Activated CD4-positive, alpha-beta T cell treated with anti-CD3 and anti-CD28 coated beads, Interleukin-2, amount 10 ng/mL, durations not matched to agents 24 days and 14 days (primary cell): ENCODE data around the gene GPN1. TPM values are rescaled to one million over a fixed set of nuclear protein-coding genes. Genes with fewer than 3 reads are reported as not detected.
A peak's percentile ranks its signal among the peaks of the same experiment; 100 is the strongest.
"Not testable (repeated sequence)": the region's sequence is repeated elsewhere in the genome, so short reads cannot be mapped to it uniquely, and the experiment has no call there.

Source experiments
- DNase-seq: peaks from one replicate; pipeline ENCODE4 v3.0.0; 2022
- H3K27ac Mint-ChIP-seq: one replicate; pipeline ENCODE4 v1.8.0; 2022; ENCODE audit warnings: mild to moderate bottlenecking, mixed read lengths
- H3K27me3 Mint-ChIP-seq: one replicate; pipeline ENCODE4 v1.8.0; 2022; ENCODE audit warnings: mixed read lengths
- H3K36me3 Mint-ChIP-seq: one replicate; pipeline ENCODE4 v1.8.0; 2022; ENCODE audit warnings: low read depth, mild to moderate bottlenecking, mixed read lengths
- H3K4me1 Mint-ChIP-seq: one replicate; pipeline ENCODE4 v1.8.0; 2021; ENCODE audit warnings: mixed read lengths
- H3K4me3 Mint-ChIP-seq: one replicate; pipeline ENCODE4 v1.8.0; 2022; ENCODE audit warnings: mild to moderate bottlenecking, moderate library complexity, mixed read lengths
- H3K9me3 Mint-ChIP-seq: one replicate; pipeline ENCODE4 v1.8.0; 2021; ENCODE audit warnings: mixed read lengths
- intact Hi-C: fragments of 100-400 bp; cut with micrococcal nuclease; formaldehyde crosslinking; loops from one replicate; pipeline ENCODE4 v1.15.1; 2023
- total RNA-seq: library from RNA; stranded (reverse); gene quantifications from 2 replicates; pipeline ENCODE4 v1.2.3, GENCODE V29; 2022

Gene GPN1
- total RNA-seq = 51.0 and 55.4 TPM in 2 replicates

DNA sequence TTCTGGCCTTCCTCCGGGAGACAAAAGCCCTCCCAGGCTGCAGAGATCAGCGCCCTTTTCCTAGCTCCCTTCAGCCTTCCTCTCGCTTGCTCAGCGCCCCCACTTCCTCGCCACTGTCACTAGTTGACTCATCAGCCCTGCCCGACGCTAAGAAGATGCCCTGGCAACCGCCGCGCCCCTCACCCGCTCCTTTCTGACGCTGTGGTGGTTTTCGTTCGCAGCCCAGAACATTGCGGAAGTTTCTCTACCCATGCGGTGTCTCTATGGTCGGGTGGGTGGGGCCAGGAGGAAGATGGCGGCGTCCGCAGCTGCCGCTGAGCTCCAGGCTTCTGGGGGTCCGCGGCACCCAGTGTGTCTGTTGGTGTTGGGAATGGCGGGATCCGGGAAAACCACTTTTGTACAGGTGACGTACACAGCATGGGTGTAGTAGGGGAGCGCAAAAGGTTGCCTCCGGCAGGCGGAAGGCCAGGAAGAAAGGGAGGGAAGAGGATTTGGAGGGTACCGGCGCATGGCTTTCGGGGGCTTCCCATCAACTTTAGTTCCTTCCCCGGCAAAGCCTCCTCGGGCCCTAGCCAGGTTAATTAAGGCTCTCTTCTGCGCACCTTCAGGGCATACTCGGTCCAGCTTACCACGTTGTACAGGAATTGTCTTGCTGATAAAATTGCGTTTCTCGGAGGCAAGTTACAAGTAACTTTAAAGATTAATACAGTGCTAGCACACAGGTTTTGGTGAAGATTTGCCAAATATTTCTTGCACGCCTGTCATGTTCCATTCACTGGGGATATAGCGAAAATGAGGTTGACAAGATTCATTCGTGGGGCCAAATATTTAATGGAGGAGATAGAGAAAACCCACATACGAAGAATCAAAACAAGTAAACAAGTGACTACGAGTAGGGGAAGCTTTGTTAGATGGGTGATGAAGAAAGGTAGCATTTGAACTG is at the start of gene GPN1, which contains the start of gene CCDC121:
Gene GPN1, plus strand, starts transcription at position 284 of the 943 bp plus-strand sequence. Its CDS starts 9 bp downstream, at position 293.
Gene CCDC121, minus strand, starts transcription at position 246 of the 943 bp plus-strand sequence. CDS start 1,213 bp downstream, outside the sequence.
- intact Hi-C loops = loop anchor here (1.0 to 5.0 kb wide), 8 partner anchors 9 to 764 kb away; partner anchors contain the start of genes EIF2B4, FOSL2, GTF3C2 and IFT172
- Mint-ChIP-seq H3K4me3 (no peak within 1 kb of the TSS), H3K36me3 (peaks cover 43% of the 10 kb centered on the region), H3K27me3 (no peaks in the 10 kb centered on the region), H3K27ac (no peak within 1 kb of the TSS), H3K4me1 (peaks cover 25% of the 10 kb centered on the region), H3K9me3 (no peaks in the 10 kb centered on the region)
- DNase-seq = peak; percentile 98

- Mint-ChIP-seq H3K4me3 (peak overlapping the region; percentile 92), H3K27me3 (peaks cover 9% of the 10 kb centered on the region), H3K9me3 (peaks cover 12% of the 10 kb centered on the region), H3K36me3 (peaks cover 22% of the 10 kb centered on the region), H3K27ac (peak overlapping the region; percentile 55), H3K4me1 (peaks cover 34% of the 10 kb centered on the region)
- DNase-seq = peak; percentile 68
- intact Hi-C loops = loop anchor here (2.0 to 10.0 kb wide), 3 partner anchors 47 to 174 kb away; partner anchors contain the start of genes CCDC121, GPN1, PPM1G and SLC4A1AP
Measured at GRCh38 chr2:27581417-27582128, 47.3 kb upstream of the GPN1 start.

DNA sequence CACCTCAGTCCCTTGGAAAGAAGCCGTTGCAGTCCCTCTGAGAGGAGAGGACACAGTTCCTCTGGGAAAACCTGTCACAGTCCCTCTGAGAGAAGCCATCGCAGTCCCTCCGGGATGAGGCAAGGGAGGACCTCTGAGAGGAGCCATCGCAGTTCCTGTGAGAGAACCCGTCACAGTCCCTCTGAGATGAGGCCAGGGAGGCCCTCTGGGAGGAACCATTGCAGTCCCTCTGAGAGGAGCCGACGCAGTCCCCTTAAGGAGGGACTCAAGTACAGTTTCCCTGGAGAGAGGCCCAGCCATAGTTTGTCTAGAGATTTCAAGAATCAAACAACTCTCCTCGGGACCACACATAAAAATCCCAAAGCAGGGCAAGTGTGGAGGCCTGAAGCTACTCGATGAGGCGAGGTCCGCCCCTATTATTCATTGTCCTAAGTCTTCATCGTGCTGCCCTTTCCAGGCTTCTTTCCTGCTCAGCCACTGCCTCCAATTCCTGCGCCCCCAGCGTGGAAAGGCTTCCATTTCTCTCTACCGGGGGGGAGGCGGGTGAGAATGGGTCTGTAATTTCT is 46.6 kb upstream of the GPN1 start:
- DNase-seq = no peak
- Mint-ChIP-seq H3K4me1 (peaks cover 40% of the 10 kb centered on the region), H3K9me3 (peaks cover 15% of the 10 kb centered on the region), H3K4me3 (peak overlapping the region; percentile 92), H3K27ac (peak overlapping the region; percentile 88), H3K27me3 (peaks cover 9% of the 10 kb centered on the region), H3K36me3 (peaks cover 28% of the 10 kb centered on the region)
- intact Hi-C loops = loop anchor here (2.0 to 10.0 kb wide), 3 partner anchors 47 to 175 kb away; partner anchors contain the start of genes CCDC121, GPN1, PPM1G and SLC4A1AP

DNA sequence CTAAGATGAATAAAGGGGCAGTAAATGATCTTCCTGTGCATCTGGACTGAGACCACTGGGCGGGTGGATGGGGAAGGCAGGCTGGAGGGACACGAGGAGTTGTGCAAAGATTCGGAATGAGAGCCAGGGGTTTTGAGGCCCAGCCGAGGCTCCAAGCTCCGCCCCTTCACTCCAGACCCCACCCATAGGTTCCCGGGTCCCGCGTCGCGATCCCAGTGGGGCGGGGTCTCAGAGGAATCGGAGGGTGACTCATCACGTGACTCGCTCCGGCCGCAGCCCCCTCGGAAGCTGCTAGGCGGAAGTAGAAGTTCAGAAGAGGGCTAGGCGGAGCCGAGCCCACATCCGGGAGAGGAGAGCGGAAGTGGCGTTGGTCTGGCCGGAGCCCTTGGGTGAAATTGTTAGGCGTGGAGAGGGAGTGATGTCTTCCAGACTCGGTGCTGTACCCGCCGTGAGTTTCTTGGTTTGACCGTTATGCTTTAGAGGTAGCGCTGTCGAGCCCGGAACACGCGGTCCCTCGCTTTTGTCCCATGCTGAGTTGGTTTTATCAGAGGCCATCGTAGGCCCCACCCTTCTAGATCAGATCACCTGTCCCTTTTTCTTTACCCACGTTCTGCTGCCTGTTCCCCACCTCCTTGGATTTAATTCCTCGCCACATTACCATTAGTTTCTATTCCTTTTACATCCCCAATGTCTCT is 46.0 kb upstream of the GPN1 start, which contains the start of gene ZNF512:
Gene ZNF512, plus strand, starts transcription at position 348 of the 695 bp plus-strand sequence. Its CDS starts 71 bp downstream, at position 419.
- peaks cover 11% of the 10 kb centered on the region for H3K9me3 Mint-ChIP-seq
- peak; percentile 94 for DNase-seq
- peaks cover 43% of the 10 kb centered on the region for H3K4me1 Mint-ChIP-seq
- H3K27ac Mint-ChIP-seq = peak within 1 kb of the TSS; percentile 88
- intact Hi-C loops = loop anchor here (1.0 to 10.0 kb wide), 4 partner anchors 46 to 176 kb away; partner anchors contain the start of genes CCDC121, GPN1, IFT172 and PPM1G
- peak within 1 kb of the TSS; percentile 92 for H3K4me3 Mint-ChIP-seq
- peaks cover 31% of the 10 kb centered on the region for H3K36me3 Mint-ChIP-seq
- peaks cover 3% of the 10 kb centered on the region for H3K27me3 Mint-ChIP-seq

DNA sequence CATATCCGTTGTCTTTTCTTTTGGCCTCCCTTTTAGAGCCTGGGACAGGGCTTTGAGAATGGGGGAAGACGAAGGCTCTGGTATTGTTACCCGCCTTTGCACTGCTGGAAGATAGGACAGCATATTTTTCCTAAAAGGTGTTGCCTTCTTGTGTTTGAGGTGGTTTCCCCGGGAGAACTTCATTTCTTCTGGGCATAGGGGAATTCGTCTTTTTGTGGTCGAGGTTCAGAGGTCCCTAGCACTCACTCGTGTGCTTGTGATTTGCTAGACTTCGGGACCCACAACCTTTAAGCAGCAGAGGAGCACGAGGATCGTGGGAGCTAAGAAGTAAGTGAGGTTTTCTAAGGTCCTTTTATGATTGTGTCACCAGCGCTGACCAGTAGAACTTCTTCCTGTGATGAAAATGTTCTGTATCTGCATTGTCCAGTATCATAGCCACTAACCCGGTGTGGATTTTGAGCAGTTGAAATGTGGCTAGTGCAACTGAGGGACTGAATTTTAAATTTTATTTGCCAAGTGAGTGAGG is 45.4 kb upstream of the GPN1 start:
- H3K27ac Mint-ChIP-seq = peak overlapping the region; percentile 88
- intact Hi-C loops = loop anchor here (1.0 to 10.0 kb wide), 4 partner anchors 45 to 176 kb away; partner anchors contain the start of genes CCDC121, GPN1, IFT172 and PPM1G

GRCh38 chr2:27584597-27584996 is 44.3 kb upstream of the GPN1 start:
- Mint-ChIP-seq H3K27ac (peak overlapping the region; percentile 15), H3K4me3 (peak overlapping the region; percentile 92), H3K27me3 (no peaks in the 10 kb centered on the region), H3K36me3 (peaks cover 38% of the 10 kb centered on the region), H3K9me3 (peaks cover 10% of the 10 kb centered on the region), H3K4me1 (peaks cover 48% of the 10 kb centered on the region)
- intact Hi-C loops = loop anchor here (5.0 to 10.0 kb wide), 2 partner anchors 80 to 177 kb away; partner anchors contain the start of genes PPM1G, SLC4A1AP and SUPT7L
- no peak for DNase-seq

More for the DNA sequence above, 45.4 kb upstream of the GPN1 start:
- peaks cover 36% of the 10 kb centered on the region for H3K36me3 Mint-ChIP-seq
- peaks cover 10% of the 10 kb centered on the region for H3K9me3 Mint-ChIP-seq
- H3K4me1 Mint-ChIP-seq = peaks cover 46% of the 10 kb centered on the region
- DNase-seq = no peak
- H3K27me3 Mint-ChIP-seq = no peaks in the 10 kb centered on the region
- H3K4me3 Mint-ChIP-seq = peak overlapping the region; percentile 92

DNA sequence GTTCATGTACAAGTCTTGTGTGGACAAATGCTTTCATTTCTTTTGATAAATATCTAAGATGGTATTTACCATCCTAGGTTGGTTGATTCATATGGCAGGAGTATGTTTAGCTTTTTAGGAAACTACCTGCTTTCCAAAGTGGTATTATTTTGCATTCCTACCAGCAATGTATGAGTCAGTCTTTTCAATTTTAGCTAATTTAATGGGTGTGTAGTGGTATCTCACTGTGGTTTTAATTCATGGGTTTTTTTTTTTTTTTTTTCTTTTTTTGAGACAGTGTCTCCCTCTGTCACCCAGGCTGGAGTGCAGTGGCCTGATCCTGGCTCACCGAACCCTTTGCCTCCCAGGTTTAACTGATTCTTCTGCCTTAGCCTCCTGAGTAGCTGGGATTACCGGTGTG is 41.8 kb upstream of the GPN1 start:
- Mint-ChIP-seq H3K36me3 (peaks cover 54% of the 10 kb centered on the region), H3K27me3 (no peaks in the 10 kb centered on the region), H3K4me1 (peaks cover 53% of the 10 kb centered on the region), H3K9me3 (peaks cover 15% of the 10 kb centered on the region), H3K27ac (peak overlapping the region; percentile 79), H3K4me3 (peak overlapping the region; percentile 21)
- no peak for DNase-seq
- intact Hi-C loops = loop anchor here (10.0 kb wide), 1 partner anchor 78 kb away; the partner anchor contains the start of genes SLC4A1AP and SUPT7L

DNA sequence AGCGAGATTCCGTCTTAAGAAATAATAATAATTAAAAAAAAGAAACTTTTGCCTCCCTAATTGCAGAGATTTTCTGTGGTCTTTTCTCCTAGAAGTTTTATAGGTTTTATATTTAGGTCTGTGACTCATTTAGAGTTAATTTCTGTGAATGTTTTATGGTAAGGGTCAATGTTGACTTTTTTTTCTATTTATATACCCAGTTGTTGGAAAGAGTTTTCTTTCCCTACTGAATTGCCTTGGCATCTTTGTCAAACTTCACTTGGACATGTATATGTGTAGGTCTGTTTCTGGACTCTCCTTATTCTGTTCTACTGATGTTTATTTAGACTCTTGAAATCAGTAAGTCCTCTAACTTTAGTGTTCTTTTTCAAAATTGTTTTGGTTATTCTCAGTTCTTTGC is 40.5 kb upstream of the GPN1 start:
- H3K4me1 Mint-ChIP-seq = peaks cover 47% of the 10 kb centered on the region
- intact Hi-C loops = loop anchor here (10.0 kb wide), 1 partner anchor 76 kb away; the partner anchor contains the start of genes SLC4A1AP and SUPT7L
- no peak overlapping the region for H3K27ac Mint-ChIP-seq
- no peaks in the 10 kb centered on the region for H3K27me3 Mint-ChIP-seq
- peaks cover 58% of the 10 kb centered on the region for H3K36me3 Mint-ChIP-seq
- DNase-seq = no peak
- no peak overlapping the region for H3K4me3 Mint-ChIP-seq
- H3K9me3 Mint-ChIP-seq = peaks cover 12% of the 10 kb centered on the region

GRCh38 chr2:27591745-27592144 is 37.1 kb upstream of the GPN1 start:
- H3K27me3 Mint-ChIP-seq = no peaks in the 10 kb centered on the region
- H3K4me1 Mint-ChIP-seq = peaks cover 22% of the 10 kb centered on the region
- DNase-seq = no peak
- peaks cover 66% of the 10 kb centered on the region for H3K36me3 Mint-ChIP-seq
- no peak overlapping the region for H3K27ac Mint-ChIP-seq
- H3K9me3 Mint-ChIP-seq = peaks cover 10% of the 10 kb centered on the region
- H3K4me3 Mint-ChIP-seq = no peak overlapping the region
- intact Hi-C loops = no loop called here

GRCh38 chr2:27593240-27593639 is 35.6 kb upstream of the GPN1 start:
- no peak overlapping the region for H3K27ac Mint-ChIP-seq
- DNase-seq = no peak
- intact Hi-C loops = no loop called here
- H3K4me1 Mint-ChIP-seq = peaks cover 20% of the 10 kb centered on the region
- H3K27me3 Mint-ChIP-seq = no peaks in the 10 kb centered on the region
- H3K36me3 Mint-ChIP-seq = peaks cover 67% of the 10 kb centered on the region
- no peak overlapping the region for H3K4me3 Mint-ChIP-seq
- peaks cover 8% of the 10 kb centered on the region for H3K9me3 Mint-ChIP-seq

DNA sequence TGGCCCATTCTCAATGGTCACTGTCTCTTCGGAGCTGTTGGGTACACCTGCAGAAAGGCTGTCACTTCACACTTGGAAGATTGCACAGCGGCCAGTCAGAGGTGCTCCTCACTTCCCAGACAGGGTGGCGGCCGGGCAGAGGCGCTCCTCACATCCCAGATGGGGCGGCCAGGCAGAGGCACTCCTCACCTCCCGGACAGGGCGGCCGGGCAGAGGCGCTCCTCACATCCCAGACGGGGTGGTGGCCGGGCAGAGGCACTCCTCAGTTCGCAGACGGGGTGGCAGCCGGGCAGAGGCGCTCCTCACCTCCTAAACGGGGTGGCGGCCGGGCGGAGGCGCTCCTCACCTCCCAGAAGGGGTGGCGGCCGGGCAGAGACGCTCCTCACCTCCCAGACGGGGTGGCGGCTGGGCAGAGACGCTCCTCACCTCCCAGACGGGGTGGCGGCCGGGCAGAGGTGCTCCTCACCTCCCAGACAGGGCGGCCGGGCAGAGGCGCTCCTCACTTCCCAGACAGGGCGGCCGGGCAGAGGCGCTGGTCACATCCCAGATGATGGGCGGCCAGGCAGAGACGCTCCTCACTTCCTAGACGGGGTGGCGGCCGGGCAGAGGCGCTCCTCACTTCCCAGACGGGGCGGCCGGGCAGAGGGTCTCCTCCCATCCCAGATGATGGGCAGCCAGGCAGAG is 34.7 kb upstream of the GPN1 start:
- H3K27ac Mint-ChIP-seq, DNase-seq, H3K4me3 Mint-ChIP-seq, H3K27me3 Mint-ChIP-seq, intact Hi-C loops, H3K9me3 Mint-ChIP-seq: not testable (repeated sequence)
- Mint-ChIP-seq H3K4me1 (peaks cover 25% of the 10 kb centered on the region), H3K36me3 (peaks cover 67% of the 10 kb centered on the region)

- H3K27me3 Mint-ChIP-seq, H3K4me3 Mint-ChIP-seq, H3K27ac Mint-ChIP-seq, DNase-seq, H3K9me3 Mint-ChIP-seq, intact Hi-C loops: not testable (repeated sequence)
- Mint-ChIP-seq H3K4me1 (peaks cover 27% of the 10 kb centered on the region), H3K36me3 (peaks cover 69% of the 10 kb centered on the region)
Measured at GRCh38 chr2:27595412-27595811, 33.4 kb upstream of the GPN1 start.
